Mononuclear cell (primary cell): ENCODE measurements around the gene LYPD6. TPM values are rescaled to one million over a fixed set of nuclear protein-coding genes. Genes with fewer than 3 reads are reported as not detected.
"Not testable (repeated sequence)": the region's sequence is repeated elsewhere in the genome, so short reads cannot be mapped to it uniquely, and the experiment has no call there.

ENCODE experiments used
- H3K27me3 ChIP-seq: 2 replicates; pipeline ENCODE4 v1.6.0; 2011; ENCODE audit warnings: low read length, control low read depth; ENCODE audit not compliant: insufficient read depth
- H3K4me1 ChIP-seq: 2 replicates; pipeline ENCODE4 v1.5.1; 2011; ENCODE audit warnings: mild to moderate bottlenecking, low read length, control low read depth; ENCODE audit not compliant: insufficient read depth
- H3K4me3 ChIP-seq: 2 replicates; pipeline ENCODE4 v1.5.1; 2011; ENCODE audit warnings: mild to moderate bottlenecking, low read length, moderate library complexity
- H3K9me3 ChIP-seq: 2 replicates; pipeline ENCODE4 v1.5.1; 2011; ENCODE audit warnings: low read depth, mild to moderate bottlenecking, control low read depth, low read length
- total RNA-seq: library from RNA; depleted of rRNA; stranded (reverse); fragments of >200 nt; gene quantifications from one replicate; pipeline ENCODE4 v1.2.3, GENCODE V29; 2012

LYPD6 gene
- total RNA-seq, 1 donor = not detected

- Histone ChIP-seq H3K4me3 (no peak overlapping the region), H3K4me1 (no peaks in the 10 kb centered on the region), H3K9me3 (no peaks in the 10 kb centered on the region), H3K27me3 (no peaks in the 10 kb centered on the region)
Observed at GRCh38 chr2:149473068-149473467, 142.7 kb downstream of the LYPD6 start.

- Histone ChIP-seq H3K4me3 (no peak overlapping the region), H3K27me3 (no peaks in the 10 kb centered on the region)
Observed at GRCh38 chr2:149473521-149473920, 143.1 kb downstream of the LYPD6 start.

GRCh38 chr2:149483004-149483605 is 152.7 kb downstream of the LYPD6 start:
- no peaks in the 10 kb centered on the region for H3K4me1 ChIP-seq
- H3K4me3 ChIP-seq = no peak overlapping the region
- no peaks in the 10 kb centered on the region for H3K9me3 ChIP-seq
- H3K27me3 ChIP-seq = no peaks in the 10 kb centered on the region

More at GRCh38 chr2:149473521-149473920, 143.1 kb downstream of the LYPD6 start:
- Histone ChIP-seq H3K9me3 (no peaks in the 10 kb centered on the region), H3K4me1 (no peaks in the 10 kb centered on the region)

GRCh38 chr2:149486664-149487063 is 156.3 kb downstream of the LYPD6 start:
- Histone ChIP-seq H3K27me3 (no peaks in the 10 kb centered on the region), H3K9me3 (no peaks in the 10 kb centered on the region), H3K4me1 (no peaks in the 10 kb centered on the region), H3K4me3 (no peak overlapping the region)

- no peaks in the 10 kb centered on the region for H3K27me3 ChIP-seq
- H3K4me3 ChIP-seq = no peak overlapping the region
- no peaks in the 10 kb centered on the region for H3K9me3 ChIP-seq
- H3K4me1 ChIP-seq = no peaks in the 10 kb centered on the region
Observed at GRCh38 chr2:149487189-149487588, 156.8 kb downstream of the LYPD6 start.

GRCh38 chr2:149488706-149489440 is 158.5 kb downstream of the LYPD6 start:
- H3K27me3 ChIP-seq = no peaks in the 10 kb centered on the region
- H3K4me1 ChIP-seq = no peaks in the 10 kb centered on the region
- no peaks in the 10 kb centered on the region for H3K9me3 ChIP-seq
- H3K4me3 ChIP-seq = no peak overlapping the region

- Histone ChIP-seq H3K9me3 (no peaks in the 10 kb centered on the region), H3K4me1 (no peaks in the 10 kb centered on the region), H3K27me3 (no peaks in the 10 kb centered on the region), H3K4me3 (no peak overlapping the region)
Observed at GRCh38 chr2:149489452-149489851, 159.1 kb downstream of the LYPD6 start.

GRCh38 chr2:149490296-149490695 is 159.9 kb downstream of the LYPD6 start:
- no peaks in the 10 kb centered on the region for H3K27me3 ChIP-seq
- no peaks in the 10 kb centered on the region for H3K9me3 ChIP-seq
- no peak overlapping the region for H3K4me3 ChIP-seq
- no peaks in the 10 kb centered on the region for H3K4me1 ChIP-seq

- Histone ChIP-seq H3K27me3 (no peaks in the 10 kb centered on the region), H3K4me1 (no peaks in the 10 kb centered on the region), H3K9me3 (no peaks in the 10 kb centered on the region), H3K4me3 (no peak overlapping the region)
Observed at GRCh38 chr2:149492923-149493322, 162.5 kb downstream of the LYPD6 start.

GRCh38 chr2:149499204-149499603 is 168.8 kb downstream of the LYPD6 start:
- H3K4me1 ChIP-seq, H3K4me3 ChIP-seq, H3K27me3 ChIP-seq, H3K9me3 ChIP-seq: not testable (repeated sequence)

- H3K4me3 ChIP-seq, H3K9me3 ChIP-seq, H3K4me1 ChIP-seq, H3K27me3 ChIP-seq: not testable (repeated sequence)
Observed at GRCh38 chr2:149506808-149507207, 176.4 kb downstream of the LYPD6 start.

GRCh38 chr2:149507974-149508373 is 177.6 kb downstream of the LYPD6 start:
- Histone ChIP-seq H3K4me1 (no peaks in the 10 kb centered on the region), H3K4me3 (no peak overlapping the region), H3K9me3 (no peaks in the 10 kb centered on the region), H3K27me3 (no peaks in the 10 kb centered on the region)

- Histone ChIP-seq H3K4me3 (no peak overlapping the region), H3K4me1 (no peaks in the 10 kb centered on the region), H3K27me3 (no peaks in the 10 kb centered on the region), H3K9me3 (no peaks in the 10 kb centered on the region)
Observed at GRCh38 chr2:149513461-149513860, 183.1 kb downstream of the LYPD6 start.
